GM12878 (cell line): ENCODE results near the gene CMTM1. TPM values are rescaled to one million over a fixed set of nuclear protein-coding genes. Genes with fewer than 3 reads are reported as not detected.

ENCODE experiments used
- BHLHE40 ChIP-seq, 2 experiments: fragments of 450-650 bp in 1 of 2; IDR thresholded peaks; 2 replicates each; pipeline ENCODE4 v1.6.1; 2011 to 2017; ENCODE audit warnings: low read depth in 2 of 2, borderline replicate concordance in 1 of 2, improper control_type of control experiment in 1 of 2, low read length in 1 of 2, mild to moderate bottlenecking in 1 of 2
- CREB1 ChIP-seq: IDR thresholded peaks from 2 replicates; pipeline ENCODE4 v1.6.1; 2012; ENCODE audit warnings: low read depth, mild to moderate bottlenecking, inconsistent platforms
- CUX1 ChIP-seq: IDR thresholded peaks from 2 replicates; pipeline ENCODE4 v1.6.1; 2012; ENCODE audit warnings: improper control_type of control experiment, low read depth, low read length; ENCODE audit not compliant: insufficient replicate concordance
- ESRRA ChIP-seq: IDR thresholded peaks from 2 replicates; pipeline ENCODE4 v1.6.1; 2012; ENCODE audit warnings: mild to moderate bottlenecking, low read length, improper control_type of control experiment
- FOXK2 ChIP-seq: fragments of 450-650 bp; IDR thresholded peaks from 2 replicates; pipeline ENCODE4 v1.6.1; 2017; ENCODE audit warnings: mild to moderate bottlenecking, moderate library complexity
- FOXM1 ChIP-seq: IDR thresholded peaks from 2 replicates; pipeline ENCODE4 v1.6.1; 2012; ENCODE audit warnings: low read depth, mild to moderate bottlenecking, inconsistent platforms, low read length, moderate library complexity
- GATAD2B ChIP-seq: fragments of 450-650 bp; conservative IDR thresholded peaks from 2 replicates; pipeline ENCODE4 v1.6.1; 2017; ENCODE audit warnings: low read depth, mild to moderate bottlenecking, moderate library complexity
- HCFC1 ChIP-seq: fragments of 150-350 bp; IDR thresholded peaks from 2 replicates; pipeline ENCODE4 v1.6.1; 2014; ENCODE audit warnings: low read length
- HSF1 ChIP-seq: fragments of 150-350 bp; IDR thresholded peaks from 2 replicates; pipeline ENCODE4 v1.6.1; 2014; ENCODE audit warnings: mild to moderate bottlenecking, low read depth, low read length
- LARP7 ChIP-seq: fragments of 450-650 bp; IDR thresholded peaks from 2 replicates; pipeline ENCODE4 v1.6.1; 2017; ENCODE audit warnings: mild to moderate bottlenecking
- MAX ChIP-seq: IDR thresholded peaks from 2 replicates; pipeline ENCODE4 v1.6.1; 2012; ENCODE audit warnings: low read depth, low read length, improper control_type of control experiment
- NFYA ChIP-seq: IDR thresholded peaks from 2 replicates; pipeline ENCODE4 v1.6.1; 2011; ENCODE audit warnings: low read depth, mild to moderate bottlenecking, low read length, improper control_type of control experiment, borderline replicate concordance
- PBX3 ChIP-seq: IDR thresholded peaks from 2 replicates; pipeline ENCODE4 v1.6.1; 2011; ENCODE audit warnings: mild to moderate bottlenecking, low read depth, low read length, moderate library complexity; ENCODE audit not compliant: insufficient replicate concordance
- SMAD1 ChIP-seq: fragments of 450-650 bp; IDR thresholded peaks from 2 replicates; pipeline ENCODE4 v1.6.1; 2018; ENCODE audit warnings: mild to moderate bottlenecking, low read depth; ENCODE audit not compliant: partially characterized antibody
- SP1 ChIP-seq: IDR thresholded peaks from one replicate; pipeline ENCODE4 v1.6.1; 2011; ENCODE audit warnings: low read depth, low read length
- SPI1 ChIP-seq: IDR thresholded peaks from 2 replicates; pipeline ENCODE4 v1.6.1; 2011; ENCODE audit warnings: low read depth, mild to moderate bottlenecking, low read length, moderate library complexity, borderline replicate concordance; ENCODE audit not compliant: insufficient read depth
- ZBTB40 ChIP-seq: fragments of 450-650 bp; IDR thresholded peaks from 2 replicates; pipeline ENCODE4 v1.6.1; 2016; ENCODE audit warnings: mild to moderate bottlenecking, moderate library complexity, borderline replicate concordance
- ZNF274 ChIP-seq: IDR thresholded peaks from one replicate; pipeline ENCODE4 v1.8.0; 2011; ENCODE audit not compliant: insufficient read length, insufficient read depth
- polyA plus RNA-seq, 11 experiments: library from polyadenylated mRNA; depleted of rRNA in 4 of 11; unstranded in 6 of 11; stranded (reverse) in 5 of 11; fragments of >200 nt; fragmentation: Nextera tagmentation in 4 of 11; fragmentation: Illumina TruSeq in 1 of 11; extraction: Ambion mirVana in 4 of 11; extraction: Trizol in 1 of 11; gene quantifications; 1 replicate in 1 of 11; 2 replicates in 10 of 11; pipeline versions ENCODE4 v1.2.1 to v1.2.3, GENCODE V29; 2011 to 2016; ENCODE audit warnings: inconsistent platforms in 2 of 11, missing spikeins in 2 of 11, low read depth in 1 of 11
- total RNA-seq, 4 experiments: library from RNA; depleted of rRNA in 3 of 4; stranded (reverse); fragments of >200 nt in 3 of 4; fragmentation: Illumina TruSeq in 1 of 4; extraction: Trizol in 1 of 4; gene quantifications; 2 replicates each; pipeline versions ENCODE4 v1.2.1 to v1.2.3, GENCODE V29; 2013 to 2021

CMTM1 gene
- total and polyA plus RNA-seq, 10 of the 15 experiments (the other 5 are each of a cell fraction or from before 2014, with no cell fraction given): 0.09 to 3.0 (median 1.4) TPM; not detected in 2

- no peak for TF ChIP-seq ZBTB40
- TF ChIP-seq FOXK2: no peak
- no peak for TF ChIP-seq SMAD1
- TF ChIP-seq FOXM1: peak; percentile 51; the same call in 1 of the 2 replicates
- 0 out of 4 replicates have a peak, but pooled peaks of 1 of the 2 experiments have one; percentile 35 for TF ChIP-seq BHLHE40 (IDR thresholded peaks at IDR 0.05; ENCODE audit: borderline replicate concordance in 1 of 2, low read depth in 2 of 2, low read length in 1 of 2)
- no peak for TF ChIP-seq MAX
- no peak for TF ChIP-seq LARP7
- peak; percentile 44 for TF ChIP-seq SP1
- TF ChIP-seq SPI1: 0 out of 2 replicates have a peak, but pooled peaks have one; percentile 15
- no peak for TF ChIP-seq HSF1
- TF ChIP-seq HCFC1: no peak
- no peak for TF ChIP-seq NFYA
- TF ChIP-seq GATAD2B: no peak
- TF ChIP-seq CREB1: 0 out of 2 replicates have a peak, but pooled peaks have one; percentile 21
- no peak for TF ChIP-seq CUX1
- no peak for TF ChIP-seq ESRRA
- no peak for TF ChIP-seq ZNF274
- TF ChIP-seq PBX3: no peak
Observed at GRCh38 chr16:66523861-66524354, 42.3 kb upstream of the CMTM1 start (continued).
